ENCODE measurements around the gene SLC4A4.

- TF ChIP-seq CTCF (IDR thresholded peaks at IDR 0.05) (no peak), POLR2A (IDR thresholded peaks at IDR 0.05) (no peak), POLR2AphosphoS5 (IDR thresholded peaks at IDR 0.05) (no peak), EP300 (IDR thresholded peaks at IDR 0.05) (no peak)
Measured at GRCh38 chr4:71599578-71599977, 260.8 kb downstream of the SLC4A4 start.

Measured in sigmoid colon (tissue), 4 donors.